B cell (primary cell): ENCODE results near the gene WDR45. TPM values are rescaled to one million over a fixed set of nuclear protein-coding genes. Genes with fewer than 3 reads are reported as not detected.

Experiments used
- ATAC-seq: fragments of 200-7000 bp; cut with Tn5 transposase; one replicate; pipeline ENCODE4 v1.10.0; 2021; ENCODE audit warnings: low read depth, mild to moderate bottlenecking, moderate number of reproducible peaks, moderate library complexity
- CTCF ChIA-PET: fragments of 350-600 bp; sonication (Branson Sonifier 250); formaldehyde crosslinking; loops from one replicate; lab custom pipeline; 2021; ENCODE audit warnings: antibody characterized with exemption, inconsistent platforms; lab: Charles Lee
- POLR2A ChIA-PET: fragments of 350-600 bp; sonication (Branson Sonifier 250); formaldehyde crosslinking; loops from one replicate; lab custom pipeline; 2021; ENCODE audit warnings: antibody characterized with exemption; lab: Charles Lee
- DNase-seq: peaks from one replicate; pipeline ENCODE4 v3.0.0; 2013
- H2AFZ ChIP-seq: 2 replicates; pipeline ENCODE4 v1.6.1; 2012; ENCODE audit warnings: mild to moderate bottlenecking, low read depth, low read length; ENCODE audit not compliant: insufficient read depth, poor library complexity, severe bottlenecking
- H3K27ac ChIP-seq, 2 donors: 1 replicate in 1 of 2; 2 replicates in 1 of 2; pipeline ENCODE4 v1.5.1; 2012 to 2013; ENCODE audit warnings: low read length in 2 of 2, mild to moderate bottlenecking in 2 of 2, moderate library complexity in 1 of 2
- H3K27me3 ChIP-seq, 4 experiments: fragments of 200-600 bp in 1 of 4; sonication (generic) in 1 of 4; replicated peaks in 1 of 4; 1 replicate in 2 of 4; 2 replicates in 2 of 4; pipeline versions ENCODE4 v1.6.1 to v1.7.0; 2013 to 2016; ENCODE audit warnings: low read length in 3 of 4, mild to moderate bottlenecking in 2 of 4, mixed read lengths in 1 of 4, moderate library complexity in 1 of 4; ENCODE audit not compliant: insufficient read depth in 4 of 4, control insufficient read depth in 3 of 4; ENCODE audit errors: control extremely low read depth in 1 of 4
- H3K36me3 ChIP-seq, 2 experiments: replicated peaks in 1 of 2; 1 replicate in 1 of 2; 2 replicates in 1 of 2; pipeline versions ENCODE4 v1.6.1 to v1.7.1; 2013; ENCODE audit warnings: low read length in 1 of 2; ENCODE audit not compliant: insufficient read depth in 2 of 2, control insufficient read depth in 1 of 2; ENCODE audit errors: control extremely low read depth in 1 of 2, extremely low read depth in 1 of 2
- H3K4me1 ChIP-seq, 2 donors: fragments of 200-600 bp in 1 of 2; sonication (generic) in 1 of 2; 1 replicate in 1 of 2; 2 replicates in 1 of 2; pipeline versions ENCODE4 v1.5.1 to v1.6.1; 2013 to 2017; ENCODE audit warnings: low read length in 2 of 2; ENCODE audit not compliant: control insufficient read depth in 2 of 2, insufficient read depth in 2 of 2
- H3K4me2 ChIP-seq: replicated peaks from 2 replicates; pipeline ENCODE3; 2012; ENCODE audit warnings: mild to moderate bottlenecking, low read depth, low read length; ENCODE audit not compliant: poor library complexity, severe bottlenecking
- H3K4me3 ChIP-seq, 5 experiments: fragments of 200-600 bp in 1 of 5; sonication (generic) in 1 of 5; 1 replicate in 3 of 5; 2 replicates in 2 of 5; pipeline versions ENCODE4 v1.5.1 to v1.7.0; 2011 to 2016; ENCODE audit warnings: low read length in 4 of 5, mild to moderate bottlenecking in 4 of 5, low read depth in 2 of 5, control low read depth in 1 of 5, moderate library complexity in 1 of 5; ENCODE audit not compliant: insufficient read depth in 1 of 5; ENCODE audit errors: control extremely low read depth in 1 of 5, extremely low read depth in 1 of 5
- H3K79me2 ChIP-seq: fragments of 200-600 bp; sonication (generic); one replicate; pipeline ENCODE4 v1.6.0; 2016; ENCODE audit warnings: low read length; ENCODE audit not compliant: control insufficient read depth, insufficient read depth
- H3K9ac ChIP-seq: fragments of 200-600 bp; sonication (generic); 2 replicates; pipeline ENCODE4 v1.6.1; 2017; ENCODE audit warnings: mild to moderate bottlenecking, low read length, moderate library complexity
- H3K9me3 ChIP-seq, 3 donors: one replicate each; pipeline versions ENCODE4 v1.6.1 to v1.7.1; 2013; ENCODE audit warnings: low read length in 2 of 3; ENCODE audit not compliant: control insufficient read depth in 2 of 3, insufficient read depth in 1 of 3; ENCODE audit errors: control extremely low read depth in 1 of 3
- H4K20me1 ChIP-seq: 2 replicates; pipeline ENCODE4 v1.6.0; 2012; ENCODE audit warnings: mild to moderate bottlenecking, low read length; ENCODE audit not compliant: insufficient read depth, control insufficient read depth, poor library complexity, severe bottlenecking
- H3K27ac Mint-ChIP-seq: one replicate; pipeline ENCODE4 v1.8.0; 2021; ENCODE audit warnings: mixed read lengths
- H3K27me3 Mint-ChIP-seq: one replicate; pipeline ENCODE4 v1.8.0; 2021; ENCODE audit warnings: mixed read lengths
- H3K4me1 Mint-ChIP-seq: one replicate; pipeline ENCODE4 v1.8.0; 2021; ENCODE audit warnings: mixed read lengths
- H3K4me3 Mint-ChIP-seq: one replicate; pipeline ENCODE4 v1.8.0; 2021; ENCODE audit warnings: mixed read lengths
- H3K9me3 Mint-ChIP-seq: one replicate; pipeline ENCODE4 v1.8.0; 2022; ENCODE audit warnings: mixed read lengths; ENCODE audit not compliant: insufficient read depth
- EZH2 ChIP-seq: IDR thresholded peaks from 2 replicates; pipeline ENCODE4 v1.6.1; 2012; ENCODE audit warnings: borderline replicate concordance, low read depth, mild to moderate bottlenecking, moderate library complexity, low read length; ENCODE audit not compliant: insufficient read depth, poor library complexity, severe bottlenecking
- WGBS: methylation state at CpG from one replicate; pipeline ENCODE4 v1.1.5; 2013; ENCODE audit warnings: missing lambda C conversion rate; ENCODE audit not compliant: insufficient coverage; 5-methylcytosine and 5-hydroxymethylcytosine counted together
- intact Hi-C: fragments of 100-400 bp; cut with micrococcal nuclease; formaldehyde crosslinking; loops from one replicate; pipeline ENCODE4 v1.10.0; 2022
- polyA plus RNA-seq: library from polyadenylated mRNA; depleted of rRNA; stranded (reverse); fragments of >200 nt; gene quantifications from 2 replicates; pipeline ENCODE4 v1.2.3, GENCODE V29; 2012
- total RNA-seq, 2 donors: library from RNA; stranded (reverse); fragments of 120-200 nt in 1 of 2; gene quantifications; 1 replicate in 1 of 2; 2 replicates in 1 of 2; pipeline versions ENCODE4 v1.2.3 to v1.2.4, GENCODE V29; 2013 to 2022
- TF ChIP-seq, protein P1 (sequence below): fragments of 200-600 bp; IDR thresholded peaks from one replicate; pipeline ENCODE4 v1.8.0; 2022; ENCODE audit warnings: antibody characterized with exemption, mild to moderate bottlenecking

Gene WDR45
- total and polyA plus RNA-seq, 2 donors (not counting 1 experiment from before 2014, with no cell fraction given) = 100 to 153 TPM

GRCh38 chrX:49066278-49066677 lies 13.4 kb downstream of the WDR45 start:
- H2AFZ ChIP-seq = no peak overlapping the region
- Mint-ChIP-seq H3K27ac (no peak overlapping the region), H3K27me3 (no peaks in the 10 kb centered on the region)

GRCh38 chrX:49064735-49065134 lies 15.0 kb downstream of the WDR45 start:
- intact Hi-C loops = no loop called here
- Mint-ChIP-seq H3K27me3 (no peaks in the 10 kb centered on the region), H3K4me3 (no peak overlapping the region), H3K9me3 (no peaks in the 10 kb centered on the region), H3K27ac (no peak overlapping the region), H3K4me1 (no peaks in the 10 kb centered on the region)
- ATAC-seq (no peak), DNase-seq (no peak)
- CTCF ChIA-PET = no interaction called here
- Histone ChIP-seq H3K36me3 (peaks cover 0 to 4% of the 10 kb centered on the region in 2 experiments), H3K27ac (no peak overlapping the region), H3K4me3 (no peak overlapping the region), H3K79me2 (no peaks in the 10 kb centered on the region), H3K4me1 (no peaks in the 10 kb centered on the region), H4K20me1 (no peaks in the 10 kb centered on the region), H3K4me2 (no peak overlapping the region), H3K9me3 (no peaks in the 10 kb centered on the region), H3K9ac (no peak overlapping the region), H2AFZ (no peak overlapping the region), H3K27me3 (no peaks in the 10 kb centered on the region)
- POLR2A ChIA-PET = interaction anchor here (0.6 kb wide), 1 partner anchor 15 kb away, joined by 3 read pairs; the partner anchor contains the start of gene WDR45
- TF ChIP-seq, protein P1, sequence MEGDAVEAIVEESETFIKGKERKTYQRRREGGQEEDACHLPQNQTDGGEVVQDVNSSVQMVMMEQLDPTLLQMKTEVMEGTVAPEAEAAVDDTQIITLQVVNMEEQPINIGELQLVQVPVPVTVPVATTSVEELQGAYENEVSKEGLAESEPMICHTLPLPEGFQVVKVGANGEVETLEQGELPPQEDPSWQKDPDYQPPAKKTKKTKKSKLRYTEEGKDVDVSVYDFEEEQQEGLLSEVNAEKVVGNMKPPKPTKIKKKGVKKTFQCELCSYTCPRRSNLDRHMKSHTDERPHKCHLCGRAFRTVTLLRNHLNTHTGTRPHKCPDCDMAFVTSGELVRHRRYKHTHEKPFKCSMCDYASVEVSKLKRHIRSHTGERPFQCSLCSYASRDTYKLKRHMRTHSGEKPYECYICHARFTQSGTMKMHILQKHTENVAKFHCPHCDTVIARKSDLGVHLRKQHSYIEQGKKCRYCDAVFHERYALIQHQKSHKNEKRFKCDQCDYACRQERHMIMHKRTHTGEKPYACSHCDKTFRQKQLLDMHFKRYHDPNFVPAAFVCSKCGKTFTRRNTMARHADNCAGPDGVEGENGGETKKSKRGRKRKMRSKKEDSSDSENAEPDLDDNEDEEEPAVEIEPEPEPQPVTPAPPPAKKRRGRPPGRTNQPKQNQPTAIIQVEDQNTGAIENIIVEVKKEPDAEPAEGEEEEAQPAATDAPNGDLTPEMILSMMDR = no peak
- TF ChIP-seq EZH2 = no peak
- 98% methylated on average over 7 of the region's 8 CpGs for WGBS

More at GRCh38 chrX:49066278-49066677, 13.4 kb downstream of the WDR45 start:
- H3K27me3 ChIP-seq = no peaks in the 10 kb centered on the region
- ChIA-PET POLR2A (no interaction called here), CTCF (no interaction called here)
- DNase-seq = no peak
- H3K4me2 ChIP-seq = no peak overlapping the region
- H3K79me2 ChIP-seq = no peaks in the 10 kb centered on the region
- no peaks in the 10 kb centered on the region for H3K4me1 Mint-ChIP-seq
- H3K4me1 ChIP-seq = no peaks in the 10 kb centered on the region
- TF ChIP-seq, protein P1 = no peak
- TF ChIP-seq EZH2 = no peak
- intact Hi-C loops = no loop called here
- H3K4me3 Mint-ChIP-seq = no peak overlapping the region
- WGBS = 100% methylated on average over 1 of the region's 2 CpGs
- no peak overlapping the region for H3K27ac ChIP-seq
- no peaks in the 10 kb centered on the region for H3K9me3 ChIP-seq
- no peak overlapping the region for H3K4me3 ChIP-seq
- no peak overlapping the region for H3K9ac ChIP-seq
- ATAC-seq = no peak
- H4K20me1 ChIP-seq = no peaks in the 10 kb centered on the region
- H3K36me3 ChIP-seq = peaks cover 0 to 4% of the 10 kb centered on the region in 2 experiments
- no peaks in the 10 kb centered on the region for H3K9me3 Mint-ChIP-seq
